RWPE1 (cell line): ENCODE results near the gene PLXNC1.

Experiments
- CTCF ChIA-PET: fragments of 350-600 bp; sonication (Branson Sonifier 250); formaldehyde crosslinking; extraction: SDS; loops from one replicate; lab custom pipeline; 2021; lab: Yijun Ruan, JAX
- POLR2A ChIA-PET: fragments of 400-600 bp; formaldehyde crosslinking; extraction: SDS; loops from one replicate; lab custom pipeline; 2020; ENCODE audit warnings: antibody characterized with exemption; ENCODE audit not compliant: low non-redundant PET; lab: Yijun Ruan, JAX
- DNase-seq: peaks from one replicate; pipeline ENCODE4 v3.0.0; 2012; ENCODE audit warnings: low spot score
- H3K27ac ChIP-seq: fragments of 450-650 bp; 2 replicates; pipeline ENCODE4 v1.5.1; 2017
- CTCF ChIP-seq: fragments of 450-650 bp; conservative IDR thresholded peaks from 2 replicates; pipeline ENCODE4 v1.5.1; 2017; ENCODE audit warnings: low read depth, mild to moderate bottlenecking

PLXNC1 gene

GRCh38 chr12:94112121-94112520 is 36.3 kb upstream of the PLXNC1 start:
- no peak for TF ChIP-seq CTCF
- ChIA-PET POLR2A (no interaction called here), CTCF (interaction anchor here (0.6 kb wide), 1 partner anchor 11 kb away, joined by 3 read pairs; no protein-coding TSS in a partner anchor)
- H3K27ac ChIP-seq, result no peak overlapping the region
- no peak for DNase-seq

GRCh38 chr12:94114166-94114565 is 34.2 kb upstream of the PLXNC1 start:
- no peak overlapping the region for H3K27ac ChIP-seq
- TF ChIP-seq CTCF, result no peak
- POLR2A ChIA-PET, result no interaction called here
- no peak for DNase-seq
- CTCF ChIA-PET, result no interaction called here

GRCh38 chr12:94116191-94116590 is 32.2 kb upstream of the PLXNC1 start:
- ChIA-PET POLR2A (no interaction called here), CTCF (no interaction called here)
- no peak for TF ChIP-seq CTCF
- no peak overlapping the region for H3K27ac ChIP-seq
- no peak for DNase-seq

GRCh38 chr12:94121886-94122285 is 26.5 kb upstream of the PLXNC1 start:
- no peak overlapping the region for H3K27ac ChIP-seq
- POLR2A ChIA-PET, result no interaction called here
- TF ChIP-seq CTCF, result no peak
- CTCF ChIA-PET, result interaction anchor here (1.1 kb wide), 1 partner anchor 20 kb away, joined by 3 read pairs; no protein-coding TSS in a partner anchor
- no peak for DNase-seq

- TF ChIP-seq CTCF, result no peak
- ChIA-PET POLR2A (no interaction called here), CTCF (interaction anchor here (1.1 to 2.0 kb wide), 2 partner anchors 12 to 21 kb away, joined by 3 to 5 read pairs; no protein-coding TSS in a partner anchor)
- DNase-seq, result no peak
- no peak overlapping the region for H3K27ac ChIP-seq
These were observed 25.8 kb upstream of the PLXNC1 start for GRCh38 chr12:94122591-94122990.

GRCh38 chr12:94123127-94123526 is 25.2 kb upstream of the PLXNC1 start:
- no peak overlapping the region for H3K27ac ChIP-seq
- no peak for TF ChIP-seq CTCF
- no peak for DNase-seq
- ChIA-PET CTCF (interaction anchor here (2.0 kb wide), 1 partner anchor 11 kb away, joined by 5 read pairs; no protein-coding TSS in a partner anchor), POLR2A (no interaction called here)
